GM19468 (cell line): ENCODE results near the gene ZSCAN30.
"Not testable (repeated sequence)": the region's sequence is repeated elsewhere in the genome, so short reads cannot be mapped to it uniquely, and the experiment has no call there.

ENCODE experiments used
- ATAC-seq: cut with Tn5 transposase; IDR thresholded peaks from one replicate; pipeline ENCODE4 v1.9.1; 2021; ENCODE audit warnings: mild to moderate bottlenecking, moderate library complexity, moderate number of reproducible peaks; ENCODE audit not compliant: unreplicated experiment; ENCODE audit errors: extremely low read depth

ZSCAN30 gene

GRCh38 chr18:35240664-35241447, 49.2 kb downstream of the ZSCAN30 start, which contains the start of gene ZNF397:
Gene ZNF397 (plus strand): TSS chr18:35241034. CDS start chr18:35242471, 1,437 bp downstream.
- peak; percentile 94 for ATAC-seq

GRCh38 chr18:35239314-35239713, 50.7 kb downstream of the ZSCAN30 start:
- no peak for ATAC-seq

GRCh38 chr18:35236571-35237363, 53.3 kb downstream of the ZSCAN30 start:
- no peak for ATAC-seq

GRCh38 chr18:35231052-35231451, 59.0 kb downstream of the ZSCAN30 start:
- ATAC-seq = no peak

GRCh38 chr18:35227254-35227653, 62.8 kb downstream of the ZSCAN30 start:
- ATAC-seq = no peak

GRCh38 chr18:35223797-35224196, 66.2 kb downstream of the ZSCAN30 start:
- no peak for ATAC-seq

- no peak for ATAC-seq
Measured at GRCh38 chr18:35220424-35220823, 69.6 kb downstream of the ZSCAN30 start.

- not testable (repeated sequence) for ATAC-seq
Measured at GRCh38 chr18:35219331-35219730, 70.7 kb downstream of the ZSCAN30 start.

- not testable (repeated sequence) for ATAC-seq
Measured at GRCh38 chr18:35216611-35217010, 73.4 kb downstream of the ZSCAN30 start.

GRCh38 chr18:35215026-35215425, 75.0 kb downstream of the ZSCAN30 start:
- no peak for ATAC-seq

GRCh38 chr18:35205746-35206458, 84.1 kb downstream of the ZSCAN30 start:
- ATAC-seq = not testable (repeated sequence)

- ATAC-seq = no peak
Measured at GRCh38 chr18:35205199-35205712, 84.8 kb downstream of the ZSCAN30 start.

GRCh38 chr18:35203067-35203466, 87.0 kb downstream of the ZSCAN30 start:
- ATAC-seq = no peak

- no peak for ATAC-seq
Measured at GRCh38 chr18:35201256-35201931, 88.6 kb downstream of the ZSCAN30 start.
